Astrocyte of the cerebellum (primary cell): ENCODE data around the gene TMEM135.
A peak's percentile ranks its signal among the peaks of the same experiment; 100 is the strongest.

Experiments
- DNase-seq: peaks from one replicate; pipeline ENCODE4 v3.0.0-alpha.2; 2011; ENCODE audit warnings: low read depth
- H3K4me3 ChIP-seq: 2 replicates; pipeline ENCODE4 v1.5.1; 2011; ENCODE audit warnings: mild to moderate bottlenecking, low read depth, low read length, moderate library complexity
- in situ Hi-C: cut with HindIII; loops from 2 replicates; pipeline ENCODE4 v1.10.0; 2017; ENCODE audit warnings: low sequenced_read_pairs
- TF ChIP-seq, protein P1 (sequence below): IDR thresholded peaks from 2 replicates; pipeline ENCODE4 v1.5.1; 2012; ENCODE audit warnings: low read length, low read depth, moderate library complexity, mild to moderate bottlenecking; ENCODE audit errors: missing control alignments

Gene TMEM135

GRCh38 chr11:87173185-87174039, 135.7 kb downstream of the TMEM135 start:
- in situ Hi-C loops: no loop called here
- H3K4me3 ChIP-seq: no peak overlapping the region
- DNase-seq: peak; percentile 28
- TF ChIP-seq, protein P1, sequence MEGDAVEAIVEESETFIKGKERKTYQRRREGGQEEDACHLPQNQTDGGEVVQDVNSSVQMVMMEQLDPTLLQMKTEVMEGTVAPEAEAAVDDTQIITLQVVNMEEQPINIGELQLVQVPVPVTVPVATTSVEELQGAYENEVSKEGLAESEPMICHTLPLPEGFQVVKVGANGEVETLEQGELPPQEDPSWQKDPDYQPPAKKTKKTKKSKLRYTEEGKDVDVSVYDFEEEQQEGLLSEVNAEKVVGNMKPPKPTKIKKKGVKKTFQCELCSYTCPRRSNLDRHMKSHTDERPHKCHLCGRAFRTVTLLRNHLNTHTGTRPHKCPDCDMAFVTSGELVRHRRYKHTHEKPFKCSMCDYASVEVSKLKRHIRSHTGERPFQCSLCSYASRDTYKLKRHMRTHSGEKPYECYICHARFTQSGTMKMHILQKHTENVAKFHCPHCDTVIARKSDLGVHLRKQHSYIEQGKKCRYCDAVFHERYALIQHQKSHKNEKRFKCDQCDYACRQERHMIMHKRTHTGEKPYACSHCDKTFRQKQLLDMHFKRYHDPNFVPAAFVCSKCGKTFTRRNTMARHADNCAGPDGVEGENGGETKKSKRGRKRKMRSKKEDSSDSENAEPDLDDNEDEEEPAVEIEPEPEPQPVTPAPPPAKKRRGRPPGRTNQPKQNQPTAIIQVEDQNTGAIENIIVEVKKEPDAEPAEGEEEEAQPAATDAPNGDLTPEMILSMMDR: no peak

DNA sequence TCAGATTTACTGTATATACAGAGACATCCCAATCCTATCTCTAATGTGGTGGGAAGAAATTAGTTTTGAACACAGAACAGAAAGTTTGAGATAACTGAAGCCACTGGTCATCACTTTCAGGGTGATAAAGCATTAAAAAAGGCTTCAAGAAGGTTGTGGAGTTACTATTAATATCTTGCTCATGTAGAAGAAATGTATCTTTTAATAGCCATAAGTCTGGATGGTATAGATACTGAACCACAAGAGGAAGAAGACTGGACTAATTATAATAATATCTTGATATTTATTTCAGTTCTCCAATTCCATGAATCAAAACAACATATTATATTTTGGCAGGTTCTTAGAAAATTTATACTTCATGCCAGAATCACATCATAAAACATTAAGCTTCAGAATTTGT, 137.1 kb downstream of the TMEM135 start:
- in situ Hi-C loops: no loop called here
- no peak for DNase-seq
- no peak overlapping the region for H3K4me3 ChIP-seq
- TF ChIP-seq, protein P1: no peak

GRCh38 chr11:87176044-87176443, 138.3 kb downstream of the TMEM135 start:
- no peak for DNase-seq
- TF ChIP-seq, protein P1: no peak
- H3K4me3 ChIP-seq: no peak overlapping the region
- in situ Hi-C loops: no loop called here

GRCh38 chr11:87179621-87180020, 141.9 kb downstream of the TMEM135 start:
- no peak for DNase-seq
- H3K4me3 ChIP-seq: no peak overlapping the region
- in situ Hi-C loops: no loop called here
- TF ChIP-seq, protein P1: no peak

GRCh38 chr11:87180742-87181141, 143.0 kb downstream of the TMEM135 start:
- in situ Hi-C loops: no loop called here
- DNase-seq: peak; percentile 77
- TF ChIP-seq, protein P1: no peak
- no peak overlapping the region for H3K4me3 ChIP-seq

DNA sequence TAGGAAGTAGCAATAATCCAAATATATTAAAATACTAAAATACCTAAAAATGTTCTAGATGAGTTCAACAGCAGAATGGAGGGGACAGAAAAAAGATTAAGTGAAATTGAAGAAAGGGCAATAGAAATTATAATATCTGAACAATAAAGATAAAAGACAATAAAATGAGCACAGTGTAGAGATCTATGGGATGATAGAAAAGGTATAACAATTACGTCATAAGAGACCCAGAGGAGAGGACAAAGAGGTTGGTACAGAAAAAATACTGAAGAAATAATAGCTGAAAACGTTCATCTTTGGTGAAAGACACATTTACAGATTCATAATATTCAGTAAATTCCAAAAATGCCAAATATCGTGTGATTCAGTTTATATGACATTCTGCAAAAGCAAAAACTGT, 143.4 kb downstream of the TMEM135 start:
- TF ChIP-seq, protein P1: no peak
- no peak for DNase-seq
- no peak overlapping the region for H3K4me3 ChIP-seq
- in situ Hi-C loops: no loop called here
